GM23338 (cell line): ENCODE measurements around the gene CFAP65.

Source experiments
- CTCF ChIP-seq, 2 experiments: fragments of 200-600 bp in 1 of 2; sonication (generic) in 1 of 2; conservative IDR thresholded peaks; 2 replicates each; pipeline versions ENCODE4 v1.5.1 to v1.6.1; 2016 to 2017; ENCODE audit warnings: antibody characterized with exemption in 2 of 2, low read depth in 2 of 2, mild to moderate bottlenecking in 2 of 2, moderate library complexity in 1 of 2
- JUNB ChIP-seq: IDR thresholded peaks from one replicate; pipeline ENCODE4 v1.6.1; 2016; ENCODE audit warnings: antibody characterized with exemption; ENCODE audit not compliant: unreplicated experiment

GRCh38 chr2:219078126-219078525 is 36.8 kb upstream of the CFAP65 start:
- peak; percentile 39 to 44 for TF ChIP-seq CTCF (conservative IDR thresholded peaks at IDR 0.05; ENCODE audit: low read depth in 2 of 2)
- TF ChIP-seq JUNB, result no peak
